BLaER1 treated with 17β-estradiol and CSF1 and Interleukin-3, amounts not matched to agents 10 nM and 100 nM (cell line): ENCODE measurements around the gene NAMPT.

Source experiments
- H3K27ac ChIP-seq, 11 experiments: shearing (Covaris generic); formaldehyde crosslinking; 2 replicates each; pipeline ENCODE4 v1.8.1; 2022
- H3K27me3 ChIP-seq, 11 experiments: shearing (Covaris generic); formaldehyde crosslinking; 2 replicates each; pipeline ENCODE4 v1.8.1; 2022
- H3K36me3 ChIP-seq, 11 experiments: shearing (Covaris generic); formaldehyde crosslinking; 2 replicates each; pipeline ENCODE4 v1.8.1; 2022
- H3K4me1 ChIP-seq, 10 experiments: shearing (Covaris generic); formaldehyde crosslinking; 2 replicates each; pipeline ENCODE4 v1.8.1; 2022
- H3K4me2 ChIP-seq, 11 experiments: shearing (Covaris generic); formaldehyde crosslinking; 2 replicates each; pipeline ENCODE4 v1.8.1; 2022
- H3K4me3 ChIP-seq, 10 experiments: shearing (Covaris generic); formaldehyde crosslinking; 2 replicates each; pipeline ENCODE4 v1.8.1; 2022
- H3K9ac ChIP-seq, 11 experiments: shearing (Covaris generic); formaldehyde crosslinking; 2 replicates each; pipeline ENCODE4 v1.8.1; 2022
- H3K9me3 ChIP-seq, 11 experiments: shearing (Covaris generic); formaldehyde crosslinking; replicated peaks in 1 of 11; 2 replicates each; pipeline ENCODE4 v1.8.1; 2022
- H4K20me1 ChIP-seq, 11 experiments: shearing (Covaris generic); formaldehyde crosslinking; 2 replicates each; pipeline ENCODE4 v1.8.1; 2022
- Cebpa-rat ChIP-seq, 11 experiments: shearing (Covaris generic); IDR thresholded peaks; 2 replicates each; pipeline ENCODE4 v1.8.1; 2022

NAMPT gene

DNA sequence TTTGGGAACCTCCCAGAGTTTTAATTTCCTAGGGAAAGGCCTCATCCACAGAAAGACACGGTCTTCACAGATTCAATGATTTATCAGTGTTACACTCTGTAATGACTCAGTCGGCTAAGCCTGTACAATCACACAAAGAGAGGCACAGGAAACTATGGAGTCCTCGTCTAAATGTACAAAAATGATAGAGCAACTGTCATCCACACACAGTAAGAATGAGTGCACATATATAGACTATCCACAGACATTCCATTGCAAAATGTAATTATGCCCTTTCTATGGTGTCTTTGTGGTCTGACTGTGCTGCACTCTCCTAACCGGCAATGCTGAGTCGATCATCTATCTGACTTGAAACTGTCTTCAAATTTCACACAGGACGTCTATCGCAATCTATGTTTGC, 3.5 kb upstream of the NAMPT start:
- no peak overlapping the region for H3K27ac ChIP-seq
- no peak for TF ChIP-seq Cebpa-rat (IDR thresholded peaks at IDR 0.05)
- no peaks in the 10 kb centered on the region for H3K27me3 ChIP-seq
- H3K9me3 ChIP-seq = peaks cover 0 to 1% (median 0%) of the 10 kb centered on the region in 11 experiments; a peak in 1 of 22 replicates
- peaks cover 0 to 11% (median 0%) of the 10 kb centered on the region in 11 experiments; a peak in 3 of 22 replicates for H3K36me3 ChIP-seq
- peaks cover 11 to 64% (median 14%) of the 10 kb centered on the region in 10 experiments for H3K4me1 ChIP-seq
- H3K4me2 ChIP-seq = peak overlapping the region in 1 of 11 experiments; percentile 83; a peak in 2 of 22 replicates
- peaks cover 0 to 12% (median 10%) of the 10 kb centered on the region in 11 experiments; a peak in 11 of 22 replicates for H4K20me1 ChIP-seq
- no peak overlapping the region for H3K9ac ChIP-seq
- H3K4me3 ChIP-seq = no peak overlapping the region

DNA sequence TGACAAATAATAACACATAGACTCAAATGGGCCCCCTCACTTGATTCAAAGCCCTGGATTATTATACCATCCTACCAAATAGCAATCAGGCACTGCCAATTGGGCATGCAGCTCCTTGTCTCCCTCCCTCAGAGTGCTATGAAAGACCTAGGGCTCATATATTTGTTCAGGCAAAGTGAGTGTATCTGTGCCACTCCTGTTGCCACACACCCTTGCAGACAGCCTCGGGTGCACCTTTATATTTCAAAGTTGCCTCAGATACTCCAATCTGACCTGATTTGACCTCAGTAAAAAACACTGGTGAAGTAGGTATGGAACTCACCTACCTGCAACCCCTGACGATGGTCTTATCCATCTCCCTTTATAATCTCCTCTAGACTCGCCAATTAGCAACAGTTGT, 3.0 kb upstream of the NAMPT start:
- H3K27me3 ChIP-seq = no peaks in the 10 kb centered on the region
- H3K9ac ChIP-seq = no peak overlapping the region
- H3K36me3 ChIP-seq = peaks cover 0 to 15% (median 0%) of the 10 kb centered on the region in 11 experiments; a peak in 4 of 22 replicates
- H3K9me3 ChIP-seq = no peaks in the 10 kb centered on the region
- H3K4me3 ChIP-seq = no peak overlapping the region
- peaks cover 14 to 59% (median 19%) of the 10 kb centered on the region in 10 experiments for H3K4me1 ChIP-seq
- TF ChIP-seq Cebpa-rat (IDR thresholded peaks at IDR 0.05) = no peak
- peak overlapping the region in 1 of 11 experiments; percentile 11; a peak in 1 of 22 replicates for H3K27ac ChIP-seq
- peaks cover 0 to 16% (median 15%) of the 10 kb centered on the region in 11 experiments; a peak in 14 of 22 replicates for H4K20me1 ChIP-seq
- peak overlapping the region in 2 of 11 experiments; percentile 83 to 91; a peak in 4 of 22 replicates for H3K4me2 ChIP-seq

- H4K20me1 ChIP-seq = peaks cover 0 to 34% (median 33%) of the 10 kb centered on the region in 11 experiments; a peak in 16 of 22 replicates
- H3K27ac ChIP-seq = peak overlapping the region; percentile 82 to 100 (median 92)
- H3K36me3 ChIP-seq = peaks cover 0 to 33% (median 0%) of the 10 kb centered on the region in 11 experiments; a peak in 7 of 22 replicates
- H3K9me3 ChIP-seq = no peaks in the 10 kb centered on the region
- peak overlapping the region; percentile 80 to 97 (median 91) for H3K4me2 ChIP-seq
- peak overlapping the region; percentile 64 to 95 (median 82) for H3K4me3 ChIP-seq
- no peak for TF ChIP-seq Cebpa-rat (IDR thresholded peaks at IDR 0.05)
- H3K9ac ChIP-seq = peak overlapping the region; percentile 85 to 100 (median 93)
- peaks cover 17 to 46% (median 29%) of the 10 kb centered on the region in 10 experiments for H3K4me1 ChIP-seq
- H3K27me3 ChIP-seq = no peaks in the 10 kb centered on the region
Observed at GRCh38 chr7:106285855-106286492, 1.2 kb upstream of the NAMPT start.

- no peaks in the 10 kb centered on the region for H3K9me3 ChIP-seq
- peak overlapping the region; percentile 78 to 95 (median 86) for H3K4me3 ChIP-seq
- peaks cover 2 to 42% (median 40%) of the 10 kb centered on the region in 11 experiments; a peak in 18 of 22 replicates for H4K20me1 ChIP-seq
- no peak for TF ChIP-seq Cebpa-rat (IDR thresholded peaks at IDR 0.05)
- peaks cover 0 to 41% (median under 1%) of the 10 kb centered on the region in 11 experiments; a peak in 9 of 22 replicates for H3K36me3 ChIP-seq
- peak overlapping the region; percentile 80 to 97 (median 91) for H3K4me2 ChIP-seq
- peak overlapping the region; percentile 85 to 100 (median 93) for H3K9ac ChIP-seq
- H3K4me1 ChIP-seq = peaks cover 17 to 46% (median 32%) of the 10 kb centered on the region in 10 experiments
- H3K27me3 ChIP-seq = no peaks in the 10 kb centered on the region
- H3K27ac ChIP-seq = peak overlapping the region; percentile 82 to 100 (median 92)
Observed at GRCh38 chr7:106285051-106285854, 470 bp upstream of the NAMPT start.

- H3K4me1 ChIP-seq = peaks cover 17 to 44% (median 33%) of the 10 kb centered on the region in 10 experiments
- TF ChIP-seq Cebpa-rat (IDR thresholded peaks at IDR 0.05) = no peak
- H3K27ac ChIP-seq = peak overlapping the region; percentile 82 to 100 (median 91)
- H3K4me2 ChIP-seq = peak overlapping the region; percentile 50 to 94 (median 80); a peak in 20 of 22 replicates
- peak overlapping the region; percentile 78 to 95 (median 86) for H3K4me3 ChIP-seq
- H3K9ac ChIP-seq = peak overlapping the region; percentile 85 to 100 (median 93)
- H3K36me3 ChIP-seq = peaks cover 0 to 52% (median 5%) of the 10 kb centered on the region in 11 experiments; a peak in 10 of 22 replicates
- no peaks in the 10 kb centered on the region for H3K9me3 ChIP-seq
- no peaks in the 10 kb centered on the region for H3K27me3 ChIP-seq
- peaks cover 8 to 53% (median 52%) of the 10 kb centered on the region in 11 experiments; a peak in 18 of 22 replicates for H4K20me1 ChIP-seq
Observed at GRCh38 chr7:106283831-106284713, 711 bp downstream of the NAMPT start.

DNA sequence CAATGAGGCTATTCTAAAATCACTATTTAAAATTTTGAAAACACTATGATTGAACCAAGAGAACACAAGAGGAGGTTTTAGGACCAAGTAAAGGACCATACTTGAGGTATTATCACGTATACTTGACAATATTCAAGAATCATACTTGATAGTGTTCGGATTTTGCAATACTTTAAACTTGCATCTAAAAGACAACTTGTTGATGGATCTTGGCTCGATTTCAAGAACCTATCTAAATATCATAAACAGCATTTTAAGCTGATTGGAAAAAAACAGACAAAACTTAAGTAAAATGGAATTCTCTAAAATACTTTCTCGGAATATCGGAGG, 1.3 kb downstream of the NAMPT start:
- H3K27ac ChIP-seq = peak overlapping the region; percentile 82 to 100 (median 91)
- peak overlapping the region; percentile 85 to 100 (median 93) for H3K9ac ChIP-seq

GRCh38 chr7:106282852-106283251, 1.9 kb downstream of the NAMPT start:
- Histone ChIP-seq H3K9ac (peak overlapping the region in 4 of 11 experiments; percentile 97 to 100 (median 99); a peak in 8 of 22 replicates), H3K4me1 (peaks cover 17 to 49% (median 33%) of the 10 kb centered on the region in 10 experiments), H3K9me3 (no peaks in the 10 kb centered on the region), H3K4me3 (peak overlapping the region in 6 of 10 experiments; percentile 81 to 92 (median 86); a peak in 11 of 20 replicates), H3K4me2 (peak overlapping the region; percentile 21 to 94 (median 73); a peak in 18 of 22 replicates), H3K27ac (peak overlapping the region in 5 of 11 experiments; percentile 92 to 100 (median 98); a peak in 9 of 22 replicates), H3K27me3 (no peaks in the 10 kb centered on the region), H3K36me3 (peaks cover 0 to 65% (median 8%) of the 10 kb centered on the region in 11 experiments; a peak in 13 of 22 replicates), H4K20me1 (peaks cover 8 to 66% (median 64%) of the 10 kb centered on the region in 11 experiments; a peak in 18 of 22 replicates)
- TF ChIP-seq Cebpa-rat (IDR thresholded peaks at IDR 0.05) = no peak

More for the DNA sequence above, 1.3 kb downstream of the NAMPT start:
- no peak for TF ChIP-seq Cebpa-rat (IDR thresholded peaks at IDR 0.05)
- peaks cover 17 to 49% (median 33%) of the 10 kb centered on the region in 10 experiments for H3K4me1 ChIP-seq
- H4K20me1 ChIP-seq = peaks cover 8 to 60% (median 58%) of the 10 kb centered on the region in 11 experiments; a peak in 18 of 22 replicates
- H3K36me3 ChIP-seq = peaks cover 0 to 59% (median 5%) of the 10 kb centered on the region in 11 experiments; a peak in 11 of 22 replicates
- H3K9me3 ChIP-seq = no peaks in the 10 kb centered on the region
- H3K4me2 ChIP-seq = peak overlapping the region; percentile 50 to 94 (median 80); a peak in 20 of 22 replicates
- peak overlapping the region; percentile 78 to 95 (median 86) for H3K4me3 ChIP-seq
- no peaks in the 10 kb centered on the region for H3K27me3 ChIP-seq
